GM13976 (cell line): ENCODE measurements around the gene PRDX3.

Source experiments
- DNase-seq: peaks from one replicate; pipeline ENCODE4 v3.0.0; 2012; ENCODE audit warnings: low spot score
- in situ Hi-C: fragments of 300-500 bp; cut with MboI; formaldehyde crosslinking; loops from one replicate; pipeline ENCODE4 v1.12.0; 2022; ENCODE audit warnings: low sequenced_read_pairs, mixed read lengths, inconsistent platforms; ENCODE audit not compliant: unreplicated experiment
- TF ChIP-seq, protein P1 (sequence below): IDR thresholded peaks from 2 replicates; pipeline ENCODE4 v1.5.1; 2012; ENCODE audit warnings: borderline replicate concordance, mild to moderate bottlenecking; ENCODE audit not compliant: insufficient read depth; ENCODE audit errors: extremely low read depth, missing control alignments, control extremely low read depth

PRDX3 gene

DNA sequence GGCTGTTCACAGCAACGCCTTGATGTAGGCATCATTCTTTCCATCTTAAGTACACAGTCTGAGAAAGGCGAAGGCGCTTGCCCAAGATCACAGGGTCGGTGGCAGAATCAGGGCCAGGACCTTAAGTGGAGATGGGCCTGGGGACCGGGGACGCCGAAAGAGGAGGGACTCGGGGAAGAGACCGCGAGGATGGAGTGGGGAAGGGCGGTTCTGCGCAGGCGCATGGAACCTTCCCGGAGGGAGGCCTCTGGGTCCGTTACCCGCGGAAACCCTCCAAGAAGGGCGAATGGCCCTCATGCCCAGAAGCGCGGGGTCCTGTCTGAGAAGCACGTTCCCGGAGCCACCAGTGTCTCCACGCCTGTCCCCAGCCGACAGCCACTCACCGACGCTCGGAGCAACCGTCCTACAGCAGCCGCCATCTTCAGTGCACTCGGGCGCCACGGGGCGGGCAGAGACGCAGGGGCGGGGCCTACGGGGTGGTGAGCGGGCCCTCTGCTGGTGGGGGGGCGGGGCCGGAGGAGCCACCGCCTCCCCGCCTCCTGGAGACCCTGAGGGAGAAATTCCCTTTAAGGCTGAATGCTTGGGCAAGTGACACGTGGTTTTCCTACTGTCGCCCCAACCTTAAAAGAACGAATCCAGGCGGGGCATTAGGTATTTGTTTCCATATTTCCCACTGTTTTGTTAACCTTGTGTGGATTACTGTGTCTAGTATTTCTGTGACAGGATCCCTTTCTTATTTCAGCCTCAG lies at the start of gene PRDX3:
PRDX3 (minus strand) TSS at position 441 of the 748 bp plus-strand sequence; CDS start at position 419, 22 bp downstream.
- DNase-seq: peak; percentile 93
- in situ Hi-C loops: no loop called here
- TF ChIP-seq, protein P1, sequence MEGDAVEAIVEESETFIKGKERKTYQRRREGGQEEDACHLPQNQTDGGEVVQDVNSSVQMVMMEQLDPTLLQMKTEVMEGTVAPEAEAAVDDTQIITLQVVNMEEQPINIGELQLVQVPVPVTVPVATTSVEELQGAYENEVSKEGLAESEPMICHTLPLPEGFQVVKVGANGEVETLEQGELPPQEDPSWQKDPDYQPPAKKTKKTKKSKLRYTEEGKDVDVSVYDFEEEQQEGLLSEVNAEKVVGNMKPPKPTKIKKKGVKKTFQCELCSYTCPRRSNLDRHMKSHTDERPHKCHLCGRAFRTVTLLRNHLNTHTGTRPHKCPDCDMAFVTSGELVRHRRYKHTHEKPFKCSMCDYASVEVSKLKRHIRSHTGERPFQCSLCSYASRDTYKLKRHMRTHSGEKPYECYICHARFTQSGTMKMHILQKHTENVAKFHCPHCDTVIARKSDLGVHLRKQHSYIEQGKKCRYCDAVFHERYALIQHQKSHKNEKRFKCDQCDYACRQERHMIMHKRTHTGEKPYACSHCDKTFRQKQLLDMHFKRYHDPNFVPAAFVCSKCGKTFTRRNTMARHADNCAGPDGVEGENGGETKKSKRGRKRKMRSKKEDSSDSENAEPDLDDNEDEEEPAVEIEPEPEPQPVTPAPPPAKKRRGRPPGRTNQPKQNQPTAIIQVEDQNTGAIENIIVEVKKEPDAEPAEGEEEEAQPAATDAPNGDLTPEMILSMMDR: no peak

DNA sequence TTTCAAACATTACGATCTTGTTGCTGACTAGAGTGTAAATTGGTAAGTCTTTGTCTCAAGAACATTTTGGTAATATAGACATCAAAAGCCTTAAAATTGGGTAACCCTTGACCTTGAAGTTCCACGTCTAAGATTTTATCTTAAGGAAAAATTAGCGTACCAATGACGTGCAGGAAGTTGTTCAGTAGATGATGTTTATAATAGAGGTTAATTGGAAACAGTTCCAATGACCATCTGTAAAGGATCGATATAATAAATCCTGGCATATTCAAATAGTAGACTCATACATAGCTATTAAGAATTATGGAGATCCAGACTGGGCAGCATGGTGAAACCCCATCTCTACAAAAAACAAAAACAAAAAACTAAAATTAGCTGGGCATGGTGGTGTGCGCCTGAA lies 49.2 kb upstream of the PRDX3 start:
- in situ Hi-C loops: no loop called here

DNA sequence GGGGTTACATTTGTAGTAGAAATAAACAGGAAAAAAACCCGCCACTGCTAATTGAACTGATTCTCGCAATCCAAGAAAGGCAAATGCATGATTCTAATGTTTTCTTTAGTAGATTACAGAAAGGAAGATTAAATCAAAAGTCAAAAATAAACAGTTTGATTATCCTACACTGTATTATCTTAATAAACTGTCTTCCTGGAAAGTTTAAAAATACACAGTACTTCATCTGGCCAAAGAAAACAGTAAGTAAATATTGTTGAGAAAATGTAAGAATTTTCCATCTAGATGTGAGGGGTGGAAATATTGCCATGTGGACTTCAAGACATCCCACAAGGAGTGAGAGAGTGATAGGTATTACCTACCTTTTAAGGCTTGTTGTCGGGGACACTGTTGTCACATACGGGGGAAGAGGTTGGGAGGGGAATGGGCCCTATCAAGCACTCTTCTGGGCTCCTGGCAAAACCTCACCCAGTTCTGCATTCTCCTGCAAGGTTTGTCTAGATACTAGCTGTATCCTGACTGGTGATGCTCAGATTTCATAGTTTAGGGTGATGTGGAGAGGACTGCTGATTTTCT lies 46.6 kb upstream of the PRDX3 start:
- no peak for DNase-seq
- TF ChIP-seq, protein P1: no peak
- in situ Hi-C loops: no loop called here

More for the DNA sequence above, 49.2 kb upstream of the PRDX3 start:
- no peak for DNase-seq
- TF ChIP-seq, protein P1: no peak

DNA sequence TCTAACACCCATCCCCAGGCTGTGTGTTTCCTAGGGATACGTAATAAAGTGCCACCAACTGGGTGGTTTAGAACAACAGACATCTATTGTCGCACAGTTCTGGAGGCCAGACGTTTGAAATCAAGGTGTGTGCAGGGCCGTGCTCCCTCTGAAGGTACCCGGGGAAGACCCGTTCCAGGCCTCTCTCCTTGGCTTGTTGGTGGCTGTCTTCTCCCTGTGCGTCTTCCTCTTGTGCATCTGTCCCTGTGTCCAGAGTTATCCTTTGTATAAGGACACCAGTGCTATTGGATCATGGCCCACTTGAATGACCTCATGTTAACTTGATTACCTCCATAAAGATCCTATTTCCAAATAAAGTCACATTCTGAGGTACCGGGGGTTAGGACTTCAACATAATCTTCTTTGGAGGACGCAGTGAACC lies 44.4 kb upstream of the PRDX3 start:
- TF ChIP-seq, protein P1: no peak
- no peak for DNase-seq
- in situ Hi-C loops: no loop called here

DNA sequence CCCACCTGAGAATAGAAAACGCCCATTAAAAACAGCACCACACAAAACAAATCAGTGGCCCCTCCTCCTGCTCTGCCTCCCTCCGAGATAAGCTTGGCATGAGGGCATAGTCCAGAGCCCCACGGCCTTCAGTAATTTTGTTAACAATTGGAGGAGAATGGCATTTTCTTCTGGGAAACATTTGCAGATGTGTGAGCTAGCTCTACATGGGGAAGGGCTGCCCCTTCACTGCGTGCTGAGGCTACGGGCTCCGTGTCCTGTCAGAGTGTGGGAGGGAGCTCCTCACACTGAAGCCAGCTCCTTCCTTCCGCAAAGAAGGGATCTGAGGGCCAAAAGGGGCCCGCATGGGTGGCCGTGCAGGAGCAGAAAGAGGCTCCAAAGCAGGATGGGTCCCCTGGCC lies 43.9 kb upstream of the PRDX3 start:
- TF ChIP-seq, protein P1: no peak
- no peak for DNase-seq
- in situ Hi-C loops: no loop called here

DNA sequence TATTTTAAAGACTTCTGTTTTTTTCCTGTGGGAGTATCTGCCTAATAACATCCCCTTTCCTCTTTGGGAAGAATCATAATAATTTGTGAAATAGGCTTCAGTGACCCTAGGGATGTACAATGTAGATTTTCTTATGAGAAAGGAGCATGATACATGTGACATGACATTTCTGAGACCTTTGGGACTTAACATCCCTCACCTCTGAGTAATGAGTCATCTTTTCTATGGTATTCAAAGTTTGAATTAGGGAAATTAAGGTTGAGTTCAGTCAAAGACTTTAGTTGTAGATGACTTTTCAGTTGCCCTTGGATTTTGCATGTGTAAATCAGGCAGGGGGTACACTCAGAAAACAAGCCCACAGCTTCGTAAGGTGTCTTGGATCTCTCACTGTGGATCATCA lies 43.1 kb upstream of the PRDX3 start:
- in situ Hi-C loops: no loop called here
- no peak for DNase-seq
- TF ChIP-seq, protein P1: no peak
